GM12801 (cell line): Measurements from ENCODE around the gene IDI1.

ENCODE experiments used
- CTCF ChIP-seq: IDR thresholded peaks from one replicate; pipeline ENCODE4 v1.5.1; 2011; ENCODE audit warnings: control low read depth; ENCODE audit not compliant: insufficient read length; ENCODE audit errors: extremely low read depth

IDI1 gene

GRCh38 chr10:1048349-1048731 lies 579 bp downstream of the IDI1 start:
- TF ChIP-seq CTCF = no peak

GRCh38 chr10:1047937-1048336 lies 982 bp downstream of the IDI1 start:
- TF ChIP-seq CTCF = no peak

DNA sequence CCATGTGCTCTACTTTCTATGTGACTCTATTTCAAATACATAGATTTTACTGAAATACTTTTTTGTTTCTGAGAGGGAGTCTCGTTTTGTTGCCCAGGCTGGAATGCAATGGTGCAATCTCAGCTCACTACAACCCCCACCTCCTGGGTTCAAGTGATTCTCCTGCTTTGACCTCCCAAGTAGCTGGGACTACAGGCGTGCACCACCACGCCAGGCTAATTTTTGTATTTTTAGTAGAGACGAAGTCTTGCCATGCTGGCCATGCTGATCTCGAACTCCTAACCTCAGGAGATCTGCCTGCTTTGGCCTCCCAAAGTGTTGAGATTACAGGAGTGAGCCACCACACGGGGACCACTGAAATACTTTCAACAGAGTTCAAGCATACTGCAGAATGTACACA lies 3.5 kb downstream of the IDI1 start:
- no peak for TF ChIP-seq CTCF

GRCh38 chr10:1044964-1045363 lies 4.0 kb downstream of the IDI1 start:
- no peak for TF ChIP-seq CTCF

DNA sequence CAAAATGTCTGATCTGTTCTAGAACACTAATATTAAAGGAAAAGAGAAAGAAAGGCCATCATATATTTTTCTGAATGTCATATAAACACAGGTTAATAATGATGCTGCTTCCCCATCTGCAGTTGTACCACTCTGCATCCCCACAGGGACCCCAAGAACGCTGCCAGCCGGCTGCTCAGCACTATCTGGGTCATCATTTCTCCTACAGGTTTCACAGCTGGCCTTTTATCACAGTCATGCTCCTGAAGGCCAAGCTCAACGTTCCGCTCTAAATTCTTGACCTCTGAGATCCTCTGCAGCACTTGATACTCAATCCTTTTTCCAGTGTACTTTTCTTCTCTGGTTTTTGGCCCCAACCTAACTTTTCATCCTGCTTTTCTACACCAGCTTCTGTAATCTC lies 4.8 kb downstream of the IDI1 start:
- no peak for TF ChIP-seq CTCF

- no peak for TF ChIP-seq CTCF
Measured at GRCh38 chr10:1043532-1043995, 5.4 kb downstream of the IDI1 start.

GRCh38 chr10:1041514-1041913 lies 7.4 kb downstream of the IDI1 start:
- no peak for TF ChIP-seq CTCF

DNA sequence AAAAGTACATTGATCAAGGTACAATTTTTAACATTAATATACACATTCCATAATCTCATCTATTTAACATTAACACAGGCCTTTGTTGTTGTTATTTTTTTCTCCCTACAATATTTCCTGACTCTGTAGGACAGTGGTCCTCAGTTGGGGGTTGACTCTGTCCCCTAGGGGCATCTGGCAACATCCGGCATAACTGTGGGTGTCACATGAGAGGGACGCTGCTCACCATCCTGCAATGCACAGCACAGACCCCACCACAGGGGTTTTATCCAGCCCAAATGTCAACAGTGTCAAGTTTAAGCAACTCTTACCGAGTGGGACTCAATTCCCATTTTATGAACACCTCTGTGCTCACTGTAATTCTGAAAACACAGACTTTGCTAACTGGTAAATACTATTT lies 8.8 kb downstream of the IDI1 start:
- no peak for TF ChIP-seq CTCF
